ENCODE results near the gene TUT4. TPM values are rescaled to one million over a fixed set of nuclear protein-coding genes. Genes with fewer than 3 reads are reported as not detected.

Gene TUT4
- total and polyA plus RNA-seq, 2 experiments from 2014 or later, result 69.9 to 116 TPM

DNA sequence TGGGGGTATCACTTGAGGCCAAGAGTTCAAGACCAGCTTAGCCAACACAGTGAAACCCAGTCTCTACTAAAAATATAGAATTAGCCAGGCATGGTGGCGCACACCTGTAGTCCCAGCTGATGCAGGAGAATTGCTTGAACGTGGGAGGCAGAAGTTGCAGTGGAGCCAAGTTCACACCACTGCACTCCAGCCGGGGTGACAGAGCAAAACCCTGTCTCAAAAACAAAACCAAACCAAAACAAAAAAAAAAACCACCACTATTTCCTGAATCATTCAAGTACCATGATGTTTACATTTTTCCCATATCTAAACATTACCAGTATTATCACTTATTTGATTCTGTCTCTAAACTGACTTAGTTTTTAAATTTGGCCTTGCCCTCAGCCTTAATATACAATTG is 29.5 kb downstream of the TUT4 start (continued):
- TF ChIP-seq, protein P1, sequence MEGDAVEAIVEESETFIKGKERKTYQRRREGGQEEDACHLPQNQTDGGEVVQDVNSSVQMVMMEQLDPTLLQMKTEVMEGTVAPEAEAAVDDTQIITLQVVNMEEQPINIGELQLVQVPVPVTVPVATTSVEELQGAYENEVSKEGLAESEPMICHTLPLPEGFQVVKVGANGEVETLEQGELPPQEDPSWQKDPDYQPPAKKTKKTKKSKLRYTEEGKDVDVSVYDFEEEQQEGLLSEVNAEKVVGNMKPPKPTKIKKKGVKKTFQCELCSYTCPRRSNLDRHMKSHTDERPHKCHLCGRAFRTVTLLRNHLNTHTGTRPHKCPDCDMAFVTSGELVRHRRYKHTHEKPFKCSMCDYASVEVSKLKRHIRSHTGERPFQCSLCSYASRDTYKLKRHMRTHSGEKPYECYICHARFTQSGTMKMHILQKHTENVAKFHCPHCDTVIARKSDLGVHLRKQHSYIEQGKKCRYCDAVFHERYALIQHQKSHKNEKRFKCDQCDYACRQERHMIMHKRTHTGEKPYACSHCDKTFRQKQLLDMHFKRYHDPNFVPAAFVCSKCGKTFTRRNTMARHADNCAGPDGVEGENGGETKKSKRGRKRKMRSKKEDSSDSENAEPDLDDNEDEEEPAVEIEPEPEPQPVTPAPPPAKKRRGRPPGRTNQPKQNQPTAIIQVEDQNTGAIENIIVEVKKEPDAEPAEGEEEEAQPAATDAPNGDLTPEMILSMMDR (conservative IDR thresholded peaks at IDR 0.05; ENCODE audit: low read depth in 2 of 2), result no peak
- TF ChIP-seq EZH2phosphoT487 (IDR thresholded peaks at IDR 0.05; ENCODE audit: unreplicated experiment), result no peak
- TF ChIP-seq NANOG (IDR thresholded peaks at IDR 0.05; ENCODE audit: borderline replicate concordance), result no peak
- TF ChIP-seq, protein P2, sequence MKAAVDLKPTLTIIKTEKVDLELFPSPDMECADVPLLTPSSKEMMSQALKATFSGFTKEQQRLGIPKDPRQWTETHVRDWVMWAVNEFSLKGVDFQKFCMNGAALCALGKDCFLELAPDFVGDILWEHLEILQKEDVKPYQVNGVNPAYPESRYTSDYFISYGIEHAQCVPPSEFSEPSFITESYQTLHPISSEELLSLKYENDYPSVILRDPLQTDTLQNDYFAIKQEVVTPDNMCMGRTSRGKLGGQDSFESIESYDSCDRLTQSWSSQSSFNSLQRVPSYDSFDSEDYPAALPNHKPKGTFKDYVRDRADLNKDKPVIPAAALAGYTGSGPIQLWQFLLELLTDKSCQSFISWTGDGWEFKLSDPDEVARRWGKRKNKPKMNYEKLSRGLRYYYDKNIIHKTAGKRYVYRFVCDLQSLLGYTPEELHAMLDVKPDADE (IDR thresholded peaks at IDR 0.05), result no peak
- TF ChIP-seq ZNF331 (CRISPR knock-in tag; IDR thresholded peaks at IDR 0.05; ENCODE audit: low read depth), result no peak
- TF ChIP-seq ZNF114 (CRISPR knock-in tag; IDR thresholded peaks at IDR 0.05), result no peak

DNA sequence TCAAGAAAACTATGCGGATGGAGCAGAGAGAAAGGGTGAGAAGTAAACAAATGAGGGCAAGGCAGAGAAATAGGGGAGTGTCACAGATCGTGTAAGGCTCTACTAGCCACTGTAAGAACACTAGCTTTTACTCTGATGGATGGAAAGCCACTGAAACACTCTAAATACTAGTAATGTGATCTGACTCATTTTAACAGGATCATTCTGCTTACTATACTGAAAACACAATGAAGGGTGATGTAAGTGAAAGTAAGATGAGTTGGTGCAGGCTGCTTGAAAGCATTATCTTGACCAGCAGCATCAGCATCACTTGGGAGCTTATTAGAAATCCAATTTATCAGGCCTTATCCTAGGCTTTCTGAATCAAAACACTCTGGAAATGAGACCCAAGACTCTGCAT is 32.7 kb downstream of the TUT4 start:
- Mint-ChIP-seq H3K9me3 (no peaks in the 10 kb centered on the region), H3K27ac (no peak overlapping the region), H3K36me3 (ENCODE audit: low read depth) (peaks cover 6% of the 10 kb centered on the region; the same call in 2 of the 3 replicates), H3K4me3 (no peak overlapping the region), H3K27me3 (ENCODE audit: insufficient read depth, low read depth, poor library complexity) (no peaks in the 10 kb centered on the region), H3K4me1 (peaks cover 5% of the 10 kb centered on the region; the same call in 2 of the 3 replicates)
- Histone ChIP-seq H3K79me2 (replicated peaks; ENCODE audit: insufficient read depth) (peaks cover 19% of the 10 kb centered on the region), H3K4me3 (no peak overlapping the region), H3F3A (replicated peaks; ENCODE audit: low read depth) (no peaks in the 10 kb centered on the region; the same call in 1 of the 2 replicates), H3K27ac (ENCODE audit: low read depth) (no peak overlapping the region), H3K27me3 (ENCODE audit: insufficient read depth) (no peaks in the 10 kb centered on the region), H2AFZ (no peak overlapping the region), H4K20me1 (replicated peaks; ENCODE audit: insufficient read depth) (peaks cover 9% of the 10 kb centered on the region; the same call in 1 of the 2 replicates), H3K36me3 (ENCODE audit: insufficient read depth) (peaks cover 5% of the 10 kb centered on the region; the same call in 1 of the 2 replicates), H3K9me2 (ENCODE audit: insufficient read depth) (no peaks in the 10 kb centered on the region), H3K4me2 (no peak overlapping the region), H3K4me1 (ENCODE audit: insufficient read depth) (peaks cover 5% of the 10 kb centered on the region; the same call in 1 of the 2 replicates)
- DNase-seq (ENCODE audit: low spot score) (no peak), ATAC-seq (no peak)
- TF ChIP-seq, protein P3, sequence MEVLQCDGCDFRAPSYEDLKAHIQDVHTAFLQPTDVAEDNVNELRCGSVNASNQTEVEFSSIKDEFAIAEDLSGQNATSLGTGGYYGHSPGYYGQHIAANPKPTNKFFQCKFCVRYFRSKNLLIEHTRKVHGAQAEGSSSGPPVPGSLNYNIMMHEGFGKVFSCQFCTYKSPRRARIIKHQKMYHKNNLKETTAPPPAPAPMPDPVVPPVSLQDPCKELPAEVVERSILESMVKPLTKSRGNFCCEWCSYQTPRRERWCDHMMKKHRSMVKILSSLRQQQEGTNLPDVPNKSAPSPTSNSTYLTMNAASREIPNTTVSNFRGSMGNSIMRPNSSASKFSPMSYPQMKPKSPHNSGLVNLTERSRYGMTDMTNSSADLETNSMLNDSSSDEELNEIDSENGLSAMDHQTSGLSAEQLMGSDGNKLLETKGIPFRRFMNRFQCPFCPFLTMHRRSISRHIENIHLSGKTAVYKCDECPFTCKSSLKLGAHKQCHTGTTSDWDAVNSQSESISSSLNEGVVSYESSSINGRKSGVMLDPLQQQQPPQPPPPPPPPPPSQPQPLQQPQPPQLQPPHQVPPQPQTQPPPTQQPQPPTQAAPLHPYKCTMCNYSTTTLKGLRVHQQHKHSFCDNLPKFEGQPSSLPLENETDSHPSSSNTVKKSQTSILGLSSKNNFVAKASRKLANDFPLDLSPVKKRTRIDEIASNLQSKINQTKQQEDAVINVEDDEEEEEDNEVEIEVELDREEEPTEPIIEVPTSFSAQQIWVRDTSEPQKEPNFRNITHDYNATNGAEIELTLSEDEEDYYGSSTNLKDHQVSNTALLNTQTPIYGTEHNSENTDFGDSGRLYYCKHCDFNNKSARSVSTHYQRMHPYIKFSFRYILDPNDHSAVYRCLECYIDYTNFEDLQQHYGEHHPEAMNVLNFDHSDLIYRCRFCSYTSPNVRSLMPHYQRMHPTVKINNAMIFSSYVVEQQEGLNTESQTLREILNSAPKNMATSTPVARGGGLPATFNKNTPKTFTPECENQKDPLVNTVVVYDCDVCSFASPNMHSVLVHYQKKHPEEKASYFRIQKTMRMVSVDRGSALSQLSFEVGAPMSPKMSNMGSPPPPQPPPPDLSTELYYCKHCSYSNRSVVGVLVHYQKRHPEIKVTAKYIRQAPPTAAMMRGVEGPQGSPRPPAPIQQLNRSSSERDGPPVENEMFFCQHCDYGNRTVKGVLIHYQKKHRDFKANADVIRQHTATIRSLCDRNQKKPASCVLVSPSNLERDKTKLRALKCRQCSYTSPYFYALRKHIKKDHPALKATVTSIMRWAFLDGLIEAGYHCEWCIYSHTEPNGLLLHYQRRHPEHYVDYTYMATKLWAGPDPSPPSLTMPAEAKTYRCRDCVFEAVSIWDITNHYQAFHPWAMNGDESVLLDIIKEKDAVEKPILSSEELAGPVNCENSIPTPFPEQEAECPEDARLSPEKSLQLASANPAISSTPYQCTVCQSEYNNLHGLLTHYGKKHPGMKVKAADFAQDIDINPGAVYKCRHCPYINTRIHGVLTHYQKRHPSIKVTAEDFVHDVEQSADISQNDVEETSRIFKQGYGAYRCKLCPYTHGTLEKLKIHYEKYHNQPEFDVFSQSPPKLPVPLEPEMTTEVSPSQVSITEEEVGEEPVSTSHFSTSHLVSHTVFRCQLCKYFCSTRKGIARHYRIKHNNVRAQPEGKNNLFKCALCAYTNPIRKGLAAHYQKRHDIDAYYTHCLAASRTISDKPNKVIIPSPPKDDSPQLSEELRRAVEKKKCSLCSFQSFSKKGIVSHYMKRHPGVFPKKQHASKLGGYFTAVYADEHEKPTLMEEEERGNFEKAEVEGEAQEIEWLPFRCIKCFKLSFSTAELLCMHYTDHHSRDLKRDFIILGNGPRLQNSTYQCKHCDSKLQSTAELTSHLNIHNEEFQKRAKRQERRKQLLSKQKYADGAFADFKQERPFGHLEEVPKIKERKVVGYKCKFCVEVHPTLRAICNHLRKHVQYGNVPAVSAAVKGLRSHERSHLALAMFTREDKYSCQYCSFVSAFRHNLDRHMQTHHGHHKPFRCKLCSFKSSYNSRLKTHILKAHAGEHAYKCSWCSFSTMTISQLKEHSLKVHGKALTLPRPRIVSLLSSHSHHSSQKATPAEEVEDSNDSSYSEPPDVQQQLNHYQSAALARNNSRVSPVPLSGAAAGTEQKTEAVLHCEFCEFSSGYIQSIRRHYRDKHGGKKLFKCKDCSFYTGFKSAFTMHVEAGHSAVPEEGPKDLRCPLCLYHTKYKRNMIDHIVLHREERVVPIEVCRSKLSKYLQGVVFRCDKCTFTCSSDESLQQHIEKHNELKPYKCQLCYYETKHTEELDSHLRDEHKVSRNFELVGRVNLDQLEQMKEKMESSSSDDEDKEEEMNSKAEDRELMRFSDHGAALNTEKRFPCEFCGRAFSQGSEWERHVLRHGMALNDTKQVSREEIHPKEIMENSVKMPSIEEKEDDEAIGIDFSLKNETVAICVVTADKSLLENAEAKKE (CRISPR knock-in tag; IDR thresholded peaks at IDR 0.05), result no peak
- TF ChIP-seq, protein P1 (conservative IDR thresholded peaks at IDR 0.05; ENCODE audit: low read depth in 2 of 2), result no peak
- TF ChIP-seq CREB1 (CRISPR knock-in tag; IDR thresholded peaks at IDR 0.05; ENCODE audit: low read depth), result no peak
- no peak for TF ChIP-seq EZH2 (IDR thresholded peaks at IDR 0.05; ENCODE audit: low read depth, unreplicated experiment)
- TF ChIP-seq, protein P4, sequence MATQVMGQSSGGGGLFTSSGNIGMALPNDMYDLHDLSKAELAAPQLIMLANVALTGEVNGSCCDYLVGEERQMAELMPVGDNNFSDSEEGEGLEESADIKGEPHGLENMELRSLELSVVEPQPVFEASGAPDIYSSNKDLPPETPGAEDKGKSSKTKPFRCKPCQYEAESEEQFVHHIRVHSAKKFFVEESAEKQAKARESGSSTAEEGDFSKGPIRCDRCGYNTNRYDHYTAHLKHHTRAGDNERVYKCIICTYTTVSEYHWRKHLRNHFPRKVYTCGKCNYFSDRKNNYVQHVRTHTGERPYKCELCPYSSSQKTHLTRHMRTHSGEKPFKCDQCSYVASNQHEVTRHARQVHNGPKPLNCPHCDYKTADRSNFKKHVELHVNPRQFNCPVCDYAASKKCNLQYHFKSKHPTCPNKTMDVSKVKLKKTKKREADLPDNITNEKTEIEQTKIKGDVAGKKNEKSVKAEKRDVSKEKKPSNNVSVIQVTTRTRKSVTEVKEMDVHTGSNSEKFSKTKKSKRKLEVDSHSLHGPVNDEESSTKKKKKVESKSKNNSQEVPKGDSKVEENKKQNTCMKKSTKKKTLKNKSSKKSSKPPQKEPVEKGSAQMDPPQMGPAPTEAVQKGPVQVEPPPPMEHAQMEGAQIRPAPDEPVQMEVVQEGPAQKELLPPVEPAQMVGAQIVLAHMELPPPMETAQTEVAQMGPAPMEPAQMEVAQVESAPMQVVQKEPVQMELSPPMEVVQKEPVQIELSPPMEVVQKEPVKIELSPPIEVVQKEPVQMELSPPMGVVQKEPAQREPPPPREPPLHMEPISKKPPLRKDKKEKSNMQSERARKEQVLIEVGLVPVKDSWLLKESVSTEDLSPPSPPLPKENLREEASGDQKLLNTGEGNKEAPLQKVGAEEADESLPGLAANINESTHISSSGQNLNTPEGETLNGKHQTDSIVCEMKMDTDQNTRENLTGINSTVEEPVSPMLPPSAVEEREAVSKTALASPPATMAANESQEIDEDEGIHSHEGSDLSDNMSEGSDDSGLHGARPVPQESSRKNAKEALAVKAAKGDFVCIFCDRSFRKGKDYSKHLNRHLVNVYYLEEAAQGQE (IDR thresholded peaks at IDR 0.05; ENCODE audit: unreplicated experiment), result no peak

All from GM23338 (cell line).